Measurements from ENCODE around the gene LRMDA.

Gene LRMDA

DNA sequence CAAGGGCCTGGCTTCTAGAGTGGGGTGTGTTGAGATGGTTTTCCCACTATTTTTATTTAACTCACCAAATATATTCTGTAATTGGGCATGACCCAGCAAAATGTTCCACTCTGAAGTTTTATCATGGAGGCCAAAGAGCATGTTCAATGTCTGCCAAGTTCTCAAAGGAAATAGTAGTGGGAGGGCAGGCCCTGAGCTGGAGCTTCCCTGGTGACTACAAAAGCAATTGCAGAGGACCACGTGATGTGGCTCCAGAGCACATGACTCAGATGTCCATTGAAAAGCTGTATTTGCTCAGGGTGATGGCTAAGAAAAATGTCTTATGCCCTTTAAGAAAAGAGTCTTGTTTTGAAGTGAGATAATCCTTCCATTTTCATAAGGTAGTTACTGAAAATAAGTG, 1024.8 kb downstream of the LRMDA start:
- H3K4me3 ChIP-seq (ENCODE audit: low read depth, low read length) = no peak overlapping the region
- no peak for DNase-seq (ENCODE audit: low read depth)
- TF ChIP-seq, protein P1, sequence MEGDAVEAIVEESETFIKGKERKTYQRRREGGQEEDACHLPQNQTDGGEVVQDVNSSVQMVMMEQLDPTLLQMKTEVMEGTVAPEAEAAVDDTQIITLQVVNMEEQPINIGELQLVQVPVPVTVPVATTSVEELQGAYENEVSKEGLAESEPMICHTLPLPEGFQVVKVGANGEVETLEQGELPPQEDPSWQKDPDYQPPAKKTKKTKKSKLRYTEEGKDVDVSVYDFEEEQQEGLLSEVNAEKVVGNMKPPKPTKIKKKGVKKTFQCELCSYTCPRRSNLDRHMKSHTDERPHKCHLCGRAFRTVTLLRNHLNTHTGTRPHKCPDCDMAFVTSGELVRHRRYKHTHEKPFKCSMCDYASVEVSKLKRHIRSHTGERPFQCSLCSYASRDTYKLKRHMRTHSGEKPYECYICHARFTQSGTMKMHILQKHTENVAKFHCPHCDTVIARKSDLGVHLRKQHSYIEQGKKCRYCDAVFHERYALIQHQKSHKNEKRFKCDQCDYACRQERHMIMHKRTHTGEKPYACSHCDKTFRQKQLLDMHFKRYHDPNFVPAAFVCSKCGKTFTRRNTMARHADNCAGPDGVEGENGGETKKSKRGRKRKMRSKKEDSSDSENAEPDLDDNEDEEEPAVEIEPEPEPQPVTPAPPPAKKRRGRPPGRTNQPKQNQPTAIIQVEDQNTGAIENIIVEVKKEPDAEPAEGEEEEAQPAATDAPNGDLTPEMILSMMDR (IDR thresholded peaks at IDR 0.05; ENCODE audit: low read depth, low read length, missing control alignments) = no peak

DNA sequence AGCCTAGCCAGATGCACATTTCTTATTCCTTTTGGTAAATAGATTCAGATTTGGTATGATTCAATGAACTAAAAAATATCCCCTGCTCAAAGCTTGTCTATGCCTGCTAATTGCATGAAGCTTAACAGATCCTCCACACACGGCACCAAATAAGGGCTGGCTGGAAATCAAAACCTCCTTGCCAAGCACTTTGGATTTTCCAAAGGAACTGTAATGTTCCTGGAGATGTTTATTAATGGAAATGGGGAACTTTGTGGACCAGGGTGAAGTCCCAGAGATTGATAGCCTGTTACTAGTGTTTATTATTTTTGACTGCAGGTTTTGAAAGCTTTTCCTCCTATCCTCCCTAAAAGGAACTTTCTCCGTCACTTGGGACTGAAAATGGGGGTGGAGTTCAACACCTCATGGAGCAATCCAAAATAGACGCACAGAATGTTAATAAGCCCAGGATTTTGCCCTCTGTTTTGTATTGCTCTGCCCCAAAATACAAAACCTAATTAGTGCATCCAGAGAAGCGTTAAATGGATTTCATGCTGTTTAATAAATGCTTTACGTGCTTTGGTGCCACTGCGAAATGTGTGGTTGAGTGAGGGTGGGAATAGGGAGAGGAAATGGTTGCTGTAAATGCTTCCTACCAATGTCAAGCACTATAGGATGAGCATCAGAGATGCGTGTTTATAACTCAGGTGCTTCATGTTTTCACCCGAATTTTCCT, 1027.7 kb downstream of the LRMDA start:
- TF ChIP-seq, protein P1 (IDR thresholded peaks at IDR 0.05; ENCODE audit: low read depth, low read length, missing control alignments) = no peak
- DNase-seq (ENCODE audit: low read depth) = no peak
- no peak overlapping the region for H3K4me3 ChIP-seq (ENCODE audit: low read depth, low read length)

GRCh38 chr10:76461024-76461423, 1029.6 kb downstream of the LRMDA start:
- no peak for DNase-seq (ENCODE audit: low read depth)
- TF ChIP-seq, protein P1 (IDR thresholded peaks at IDR 0.05; ENCODE audit: low read depth, low read length, missing control alignments) = no peak
- H3K4me3 ChIP-seq (ENCODE audit: low read depth, low read length) = no peak overlapping the region

DNA sequence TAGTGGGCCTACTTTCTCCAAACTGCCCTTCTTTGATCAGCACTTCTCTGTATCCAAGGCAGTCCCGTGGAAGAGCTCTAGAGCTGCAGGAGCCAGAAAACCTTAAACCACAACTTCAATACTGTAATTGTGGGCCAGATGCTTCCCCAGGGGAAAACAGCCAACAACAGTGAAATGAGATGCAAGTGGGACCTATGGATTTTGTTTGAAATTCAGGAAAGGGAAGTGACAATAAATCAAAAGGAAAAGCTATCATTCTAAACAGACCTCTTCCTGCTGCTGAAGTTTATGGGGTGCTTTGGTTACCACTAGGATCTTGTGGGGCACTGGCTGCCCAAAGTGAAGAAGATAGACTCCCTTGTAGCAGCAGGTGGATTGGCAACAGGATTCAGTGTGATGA, 1031.7 kb downstream of the LRMDA start:
- H3K4me3 ChIP-seq (ENCODE audit: low read depth, low read length) = no peak overlapping the region
- TF ChIP-seq, protein P1 (IDR thresholded peaks at IDR 0.05; ENCODE audit: low read depth, low read length, missing control alignments) = no peak
- no peak for DNase-seq (ENCODE audit: low read depth)

DNA sequence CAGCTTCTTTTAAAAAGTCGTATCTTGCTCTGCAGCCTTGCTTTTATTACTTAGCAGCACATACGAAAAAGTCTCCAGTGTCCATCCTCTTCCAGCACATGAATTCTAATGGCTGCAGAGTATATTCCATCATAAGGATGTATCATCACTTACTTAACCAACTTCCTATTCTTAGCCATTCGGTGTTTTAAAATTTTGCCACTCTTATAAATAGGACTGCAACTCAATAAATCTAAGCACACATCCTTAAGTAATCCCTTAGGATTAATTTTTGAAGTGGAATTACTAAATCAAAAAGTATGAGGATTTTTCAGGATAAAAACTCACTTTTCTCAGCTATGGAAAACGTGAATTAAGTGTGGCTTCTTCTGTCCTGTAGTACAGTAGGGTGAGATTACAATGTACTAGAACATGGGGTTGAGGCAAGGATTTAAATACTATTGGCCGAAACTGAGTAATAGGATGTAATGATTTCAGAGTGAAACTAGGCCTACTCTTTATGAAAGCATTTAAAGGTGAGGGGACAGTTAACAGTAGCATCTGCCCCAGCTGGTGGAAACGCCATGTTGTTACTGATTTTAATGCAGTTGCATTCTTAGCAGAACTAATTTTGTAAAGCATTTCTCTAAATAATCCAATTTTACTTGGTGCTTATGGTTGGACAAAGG, 1035.5 kb downstream of the LRMDA start:
- no peak overlapping the region for H3K4me3 ChIP-seq (ENCODE audit: low read depth, low read length)
- DNase-seq (ENCODE audit: low read depth) = no peak
- TF ChIP-seq, protein P1 (IDR thresholded peaks at IDR 0.05; ENCODE audit: low read depth, low read length, missing control alignments) = no peak

DNA sequence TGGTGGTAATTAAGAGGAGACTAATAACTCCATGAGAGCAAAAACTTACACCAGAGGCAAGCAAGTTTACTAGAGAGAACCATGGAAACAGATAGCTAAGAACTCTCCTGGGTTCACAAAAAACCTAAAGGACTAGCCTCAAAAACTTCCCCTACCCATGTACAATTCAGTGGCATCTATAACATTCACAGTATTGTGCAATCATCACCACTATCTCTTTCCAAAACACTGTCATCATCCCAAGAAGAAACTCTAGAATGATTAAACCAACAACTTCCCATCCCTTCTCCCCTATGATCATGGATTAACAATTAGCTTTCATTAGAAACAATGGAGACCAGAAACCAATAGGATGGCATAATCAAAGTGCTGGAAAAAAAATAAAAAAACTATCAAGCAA, 1038.3 kb downstream of the LRMDA start:
- no peak overlapping the region for H3K4me3 ChIP-seq (ENCODE audit: low read depth, low read length)
- TF ChIP-seq, protein P1 (IDR thresholded peaks at IDR 0.05; ENCODE audit: low read depth, low read length, missing control alignments) = no peak
- DNase-seq (ENCODE audit: low read depth) = no peak
